H1 (cell line): ENCODE measurements around the gene FGF14. TPM values are rescaled to one million over a fixed set of nuclear protein-coding genes. Genes with fewer than 3 reads are reported as not detected.

Experiments
- BCL11A ChIP-seq, 2 experiments: IDR thresholded peaks; one replicate each; pipeline ENCODE4 v1.6.1; 2011; ENCODE audit warnings: low read depth in 2 of 2, low read length in 2 of 2, mild to moderate bottlenecking in 2 of 2
- KDM4A ChIP-seq: IDR thresholded peaks from one replicate; pipeline ENCODE4 v1.7.1; 2012; ENCODE audit warnings: low read depth, mild to moderate bottlenecking, moderate library complexity, low read length, inconsistent platforms; ENCODE audit not compliant: severe bottlenecking
- SRF ChIP-seq: IDR thresholded peaks from 2 replicates; pipeline ENCODE4 v1.6.1; 2011; ENCODE audit warnings: mild to moderate bottlenecking, low read depth, low read length, moderate library complexity
- TAF1 ChIP-seq: IDR thresholded peaks from 2 replicates; pipeline ENCODE4 v1.6.1; 2011; ENCODE audit warnings: mild to moderate bottlenecking, low read depth, low read length
- TCF12 ChIP-seq: IDR thresholded peaks from 2 replicates; pipeline ENCODE4 v1.6.1; 2011; ENCODE audit warnings: low read depth, mild to moderate bottlenecking, low read length
- polyA plus RNA-seq, 7 experiments: library from polyadenylated mRNA; depleted of rRNA in 3 of 7; stranded (reverse) in 5 of 7; unstranded in 2 of 7; fragments of >200 nt in 5 of 7; fragments of 200-250 nt in 2 of 7; gene quantifications; 1 replicate in 5 of 7; 2 replicates in 1 of 7; 4 replicates in 1 of 7; pipeline versions ENCODE4 v1.2.1 to v1.2.3, GENCODE V29; 2011 to 2013; ENCODE audit warnings: missing spikeins in 2 of 7, mixed read lengths in 2 of 7
- total RNA-seq: library from RNA; stranded (reverse); fragmentation: NEBNext Ultra II Directional; extraction: Animal tissue kit (Norgen Biotek cat#: 25700); gene quantifications from 2 replicates; pipeline ENCODE4 v1.2.1, GENCODE V29; 2021
- TF ChIP-seq, protein P1 (sequence below): fragments of 300-600 bp; sonication (generic); IDR thresholded peaks from 2 replicates; pipeline ENCODE4 v1.7.1; 2012; ENCODE audit warnings: low read length, moderate library complexity, mild to moderate bottlenecking, inconsistent platforms; ENCODE audit not compliant: insufficient replicate concordance

FGF14 gene
- total and polyA plus RNA-seq, 2 of the 8 experiments (the other 6 are each of a cell fraction or from before 2014, with no cell fraction given): 0.05 to 0.58 TPM

DNA sequence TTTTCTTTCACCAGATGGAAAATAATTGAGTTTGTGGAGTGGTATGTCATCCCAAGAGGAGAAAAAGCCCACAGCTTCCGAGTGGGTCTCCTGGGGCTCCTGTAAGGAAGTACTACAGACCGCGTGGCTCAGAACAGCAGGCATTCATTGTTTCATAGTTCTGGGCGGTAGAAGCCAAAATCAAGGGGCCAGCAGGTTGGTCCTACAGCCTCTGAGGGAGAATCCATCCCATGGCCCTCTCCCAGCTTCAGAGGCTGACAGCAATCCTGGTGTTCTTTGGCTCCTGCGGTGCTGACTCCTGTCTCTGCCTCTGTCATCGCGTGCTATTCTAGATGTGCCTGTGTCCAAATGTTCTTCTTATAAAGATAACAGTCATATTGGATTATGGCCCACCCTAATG, 362.6 kb downstream of the FGF14 start (continued):
- TF ChIP-seq, protein P1, sequence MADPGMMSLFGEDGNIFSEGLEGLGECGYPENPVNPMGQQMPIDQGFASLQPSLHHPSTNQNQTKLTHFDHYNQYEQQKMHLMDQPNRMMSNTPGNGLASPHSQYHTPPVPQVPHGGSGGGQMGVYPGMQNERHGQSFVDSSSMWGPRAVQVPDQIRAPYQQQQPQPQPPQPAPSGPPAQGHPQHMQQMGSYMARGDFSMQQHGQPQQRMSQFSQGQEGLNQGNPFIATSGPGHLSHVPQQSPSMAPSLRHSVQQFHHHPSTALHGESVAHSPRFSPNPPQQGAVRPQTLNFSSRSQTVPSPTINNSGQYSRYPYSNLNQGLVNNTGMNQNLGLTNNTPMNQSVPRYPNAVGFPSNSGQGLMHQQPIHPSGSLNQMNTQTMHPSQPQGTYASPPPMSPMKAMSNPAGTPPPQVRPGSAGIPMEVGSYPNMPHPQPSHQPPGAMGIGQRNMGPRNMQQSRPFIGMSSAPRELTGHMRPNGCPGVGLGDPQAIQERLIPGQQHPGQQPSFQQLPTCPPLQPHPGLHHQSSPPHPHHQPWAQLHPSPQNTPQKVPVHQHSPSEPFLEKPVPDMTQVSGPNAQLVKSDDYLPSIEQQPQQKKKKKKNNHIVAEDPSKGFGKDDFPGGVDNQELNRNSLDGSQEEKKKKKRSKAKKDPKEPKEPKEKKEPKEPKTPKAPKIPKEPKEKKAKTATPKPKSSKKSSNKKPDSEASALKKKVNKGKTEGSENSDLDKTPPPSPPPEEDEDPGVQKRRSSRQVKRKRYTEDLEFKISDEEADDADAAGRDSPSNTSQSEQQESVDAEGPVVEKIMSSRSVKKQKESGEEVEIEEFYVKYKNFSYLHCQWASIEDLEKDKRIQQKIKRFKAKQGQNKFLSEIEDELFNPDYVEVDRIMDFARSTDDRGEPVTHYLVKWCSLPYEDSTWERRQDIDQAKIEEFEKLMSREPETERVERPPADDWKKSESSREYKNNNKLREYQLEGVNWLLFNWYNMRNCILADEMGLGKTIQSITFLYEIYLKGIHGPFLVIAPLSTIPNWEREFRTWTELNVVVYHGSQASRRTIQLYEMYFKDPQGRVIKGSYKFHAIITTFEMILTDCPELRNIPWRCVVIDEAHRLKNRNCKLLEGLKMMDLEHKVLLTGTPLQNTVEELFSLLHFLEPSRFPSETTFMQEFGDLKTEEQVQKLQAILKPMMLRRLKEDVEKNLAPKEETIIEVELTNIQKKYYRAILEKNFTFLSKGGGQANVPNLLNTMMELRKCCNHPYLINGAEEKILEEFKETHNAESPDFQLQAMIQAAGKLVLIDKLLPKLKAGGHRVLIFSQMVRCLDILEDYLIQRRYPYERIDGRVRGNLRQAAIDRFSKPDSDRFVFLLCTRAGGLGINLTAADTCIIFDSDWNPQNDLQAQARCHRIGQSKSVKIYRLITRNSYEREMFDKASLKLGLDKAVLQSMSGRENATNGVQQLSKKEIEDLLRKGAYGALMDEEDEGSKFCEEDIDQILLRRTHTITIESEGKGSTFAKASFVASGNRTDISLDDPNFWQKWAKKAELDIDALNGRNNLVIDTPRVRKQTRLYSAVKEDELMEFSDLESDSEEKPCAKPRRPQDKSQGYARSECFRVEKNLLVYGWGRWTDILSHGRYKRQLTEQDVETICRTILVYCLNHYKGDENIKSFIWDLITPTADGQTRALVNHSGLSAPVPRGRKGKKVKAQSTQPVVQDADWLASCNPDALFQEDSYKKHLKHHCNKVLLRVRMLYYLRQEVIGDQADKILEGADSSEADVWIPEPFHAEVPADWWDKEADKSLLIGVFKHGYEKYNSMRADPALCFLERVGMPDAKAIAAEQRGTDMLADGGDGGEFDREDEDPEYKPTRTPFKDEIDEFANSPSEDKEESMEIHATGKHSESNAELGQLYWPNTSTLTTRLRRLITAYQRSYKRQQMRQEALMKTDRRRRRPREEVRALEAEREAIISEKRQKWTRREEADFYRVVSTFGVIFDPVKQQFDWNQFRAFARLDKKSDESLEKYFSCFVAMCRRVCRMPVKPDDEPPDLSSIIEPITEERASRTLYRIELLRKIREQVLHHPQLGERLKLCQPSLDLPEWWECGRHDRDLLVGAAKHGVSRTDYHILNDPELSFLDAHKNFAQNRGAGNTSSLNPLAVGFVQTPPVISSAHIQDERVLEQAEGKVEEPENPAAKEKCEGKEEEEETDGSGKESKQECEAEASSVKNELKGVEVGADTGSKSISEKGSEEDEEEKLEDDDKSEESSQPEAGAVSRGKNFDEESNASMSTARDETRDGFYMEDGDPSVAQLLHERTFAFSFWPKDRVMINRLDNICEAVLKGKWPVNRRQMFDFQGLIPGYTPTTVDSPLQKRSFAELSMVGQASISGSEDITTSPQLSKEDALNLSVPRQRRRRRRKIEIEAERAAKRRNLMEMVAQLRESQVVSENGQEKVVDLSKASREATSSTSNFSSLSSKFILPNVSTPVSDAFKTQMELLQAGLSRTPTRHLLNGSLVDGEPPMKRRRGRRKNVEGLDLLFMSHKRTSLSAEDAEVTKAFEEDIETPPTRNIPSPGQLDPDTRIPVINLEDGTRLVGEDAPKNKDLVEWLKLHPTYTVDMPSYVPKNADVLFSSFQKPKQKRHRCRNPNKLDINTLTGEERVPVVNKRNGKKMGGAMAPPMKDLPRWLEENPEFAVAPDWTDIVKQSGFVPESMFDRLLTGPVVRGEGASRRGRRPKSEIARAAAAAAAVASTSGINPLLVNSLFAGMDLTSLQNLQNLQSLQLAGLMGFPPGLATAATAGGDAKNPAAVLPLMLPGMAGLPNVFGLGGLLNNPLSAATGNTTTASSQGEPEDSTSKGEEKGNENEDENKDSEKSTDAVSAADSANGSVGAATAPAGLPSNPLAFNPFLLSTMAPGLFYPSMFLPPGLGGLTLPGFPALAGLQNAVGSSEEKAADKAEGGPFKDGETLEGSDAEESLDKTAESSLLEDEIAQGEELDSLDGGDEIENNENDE: no peak
- no peak for TF ChIP-seq SRF
- TF ChIP-seq BCL11A (IDR thresholded peaks at IDR 0.05; ENCODE audit: low read depth in 2 of 2, low read length in 2 of 2): no peak
- no peak for TF ChIP-seq KDM4A
- no peak for TF ChIP-seq TAF1
- no peak for TF ChIP-seq TCF12
